ENCODE measurements around the gene RIN2. TPM values are rescaled to one million over a fixed set of nuclear protein-coding genes. Genes with fewer than 3 reads are reported as not detected.

RIN2 gene
- total and polyA plus RNA-seq, 5 experiments from 2014 or later = 0.27 to 0.29 TPM; not detected in 3

GRCh38 chr20:19774135-19774933 lies 16.3 kb downstream of the RIN2 start:
- H3K27ac Mint-ChIP-seq = no peak overlapping the region
- H3K27me3 Mint-ChIP-seq = peaks cover 3 to 24% (median 9%) of the 10 kb centered on the region in 5 donors
- no peak overlapping the region for H3K4me3 Mint-ChIP-seq
- no peaks in the 10 kb centered on the region for H3K36me3 Mint-ChIP-seq
- H3K4me1 Mint-ChIP-seq = no peaks in the 10 kb centered on the region
- no peaks in the 10 kb centered on the region for H3K9me3 Mint-ChIP-seq
- ATAC-seq = no peak
- POLR2A ChIA-PET = no interaction called here
- DNase-seq = no peak

GRCh38 chr20:19775353-19776253 lies 17.5 kb downstream of the RIN2 start:
- ATAC-seq (no peak), DNase-seq (no peak)
- no peak overlapping the region for H3K27ac Mint-ChIP-seq
- H3K27me3 Mint-ChIP-seq = peaks cover 3 to 24% (median 9%) of the 10 kb centered on the region in 5 donors
- no peaks in the 10 kb centered on the region for H3K4me1 Mint-ChIP-seq
- POLR2A ChIA-PET = no interaction called here
- no peaks in the 10 kb centered on the region for H3K36me3 Mint-ChIP-seq
- H3K4me3 Mint-ChIP-seq = no peak overlapping the region
- peaks cover 0 to under 1% (median 0%) of the 10 kb centered on the region in 9 donors for H3K9me3 Mint-ChIP-seq

- Mint-ChIP-seq H3K9me3 (peaks cover 0 to 3% (median 0%) of the 10 kb centered on the region in 9 donors), H3K4me1 (no peaks in the 10 kb centered on the region), H3K27me3 (peaks cover 3 to 13% (median 7%) of the 10 kb centered on the region in 5 donors), H3K4me3 (no peak overlapping the region), H3K36me3 (no peaks in the 10 kb centered on the region), H3K27ac (no peak overlapping the region)
- DNase-seq (no peak), ATAC-seq (no peak)
- POLR2A ChIA-PET = no interaction called here
Measured at GRCh38 chr20:19777315-19777714, 19.3 kb downstream of the RIN2 start.

GRCh38 chr20:19777981-19778380 lies 19.9 kb downstream of the RIN2 start:
- POLR2A ChIA-PET = no interaction called here
- DNase-seq (no peak), ATAC-seq (no peak)
- no peaks in the 10 kb centered on the region for H3K36me3 Mint-ChIP-seq
- H3K4me3 Mint-ChIP-seq = no peak overlapping the region
- no peak overlapping the region for H3K27ac Mint-ChIP-seq
- peaks cover 7 to 17% (median 9%) of the 10 kb centered on the region in 5 donors for H3K27me3 Mint-ChIP-seq
- H3K4me1 Mint-ChIP-seq = no peaks in the 10 kb centered on the region
- H3K9me3 Mint-ChIP-seq = peaks cover 0 to 3% (median 0%) of the 10 kb centered on the region in 9 donors

- Mint-ChIP-seq H3K36me3 (no peaks in the 10 kb centered on the region), H3K27ac (no peak overlapping the region), H3K4me1 (no peaks in the 10 kb centered on the region), H3K4me3 (no peak overlapping the region), H3K9me3 (peaks cover 0 to 3% (median 0%) of the 10 kb centered on the region in 9 donors), H3K27me3 (peaks cover 7 to 15% (median 9%) of the 10 kb centered on the region in 5 donors)
- DNase-seq (no peak), ATAC-seq (no peak)
- POLR2A ChIA-PET = no interaction called here
Measured at GRCh38 chr20:19778404-19778803, 20.3 kb downstream of the RIN2 start.

- H3K4me1 Mint-ChIP-seq = peaks cover 0 to 2% (median 0%) of the 10 kb centered on the region in 4 donors
- peaks cover 0 to 3% (median 0%) of the 10 kb centered on the region in 9 donors for H3K9me3 Mint-ChIP-seq
- POLR2A ChIA-PET = no interaction called here
- no peaks in the 10 kb centered on the region for H3K36me3 Mint-ChIP-seq
- H3K4me3 Mint-ChIP-seq = no peak overlapping the region
- H3K27ac Mint-ChIP-seq = no peak overlapping the region
- ATAC-seq (no peak), DNase-seq (no peak)
- H3K27me3 Mint-ChIP-seq = peaks cover 5 to 17% (median 9%) of the 10 kb centered on the region in 5 donors
Measured at GRCh38 chr20:19779634-19780033, 21.6 kb downstream of the RIN2 start.

GRCh38 chr20:19780261-19780660 lies 22.2 kb downstream of the RIN2 start:
- Mint-ChIP-seq H3K36me3 (no peaks in the 10 kb centered on the region), H3K27ac (no peak overlapping the region), H3K27me3 (peaks cover 5 to 21% (median 9%) of the 10 kb centered on the region in 5 donors), H3K9me3 (peaks cover 0 to 3% (median 0%) of the 10 kb centered on the region in 9 donors), H3K4me1 (peaks cover 0 to 7% (median 0%) of the 10 kb centered on the region in 4 donors), H3K4me3 (no peak overlapping the region)
- POLR2A ChIA-PET = no interaction called here
- ATAC-seq (no peak), DNase-seq (no peak)

GRCh38 chr20:19781235-19781634 lies 23.2 kb downstream of the RIN2 start:
- no peak overlapping the region for H3K4me3 Mint-ChIP-seq
- H3K27me3 Mint-ChIP-seq = peaks cover 5 to 24% (median 9%) of the 10 kb centered on the region in 5 donors
- peaks cover 0 to 9% (median 0%) of the 10 kb centered on the region in 4 donors for H3K4me1 Mint-ChIP-seq
- H3K27ac Mint-ChIP-seq = no peak overlapping the region
- H3K36me3 Mint-ChIP-seq = no peaks in the 10 kb centered on the region
- POLR2A ChIA-PET = no interaction called here
- DNase-seq (no peak), ATAC-seq (no peak)
- peaks cover 0 to 3% (median 0%) of the 10 kb centered on the region in 9 donors for H3K9me3 Mint-ChIP-seq

- peaks cover 0 to 23% (median 7%) of the 10 kb centered on the region in 5 donors for H3K27me3 Mint-ChIP-seq
- H3K4me3 Mint-ChIP-seq = no peak overlapping the region
- no peaks in the 10 kb centered on the region for H3K36me3 Mint-ChIP-seq
Measured at GRCh38 chr20:19782669-19783068, 24.6 kb downstream of the RIN2 start.

GRCh38 chr20:19783966-19784401 lies 25.9 kb downstream of the RIN2 start:
- Mint-ChIP-seq H3K4me3 (no peak overlapping the region), H3K27ac (no peak overlapping the region), H3K4me1 (peaks cover 0 to 9% (median 0%) of the 10 kb centered on the region in 4 donors), H3K27me3 (peaks cover 0 to 29% (median 8%) of the 10 kb centered on the region in 5 donors), H3K9me3 (peaks cover 0 to 10% (median 2%) of the 10 kb centered on the region in 9 donors), H3K36me3 (no peaks in the 10 kb centered on the region)
- POLR2A ChIA-PET = no interaction called here
- no peak for DNase-seq
- ATAC-seq = no peak

More at GRCh38 chr20:19782669-19783068, 24.6 kb downstream of the RIN2 start:
- Mint-ChIP-seq H3K4me1 (peaks cover 0 to 9% (median 0%) of the 10 kb centered on the region in 4 donors), H3K9me3 (peaks cover 0 to 3% (median 0%) of the 10 kb centered on the region in 9 donors), H3K27ac (no peak overlapping the region)
- no peak for DNase-seq
- POLR2A ChIA-PET = no interaction called here
- no peak for ATAC-seq

GRCh38 chr20:19784511-19785172 lies 26.6 kb downstream of the RIN2 start:
- no peak for ATAC-seq
- no peak for DNase-seq
- Mint-ChIP-seq H3K4me1 (peaks cover 0 to 9% (median 0%) of the 10 kb centered on the region in 4 donors), H3K9me3 (peaks cover 0 to 15% (median 2%) of the 10 kb centered on the region in 9 donors), H3K27ac (no peak overlapping the region), H3K36me3 (no peaks in the 10 kb centered on the region), H3K4me3 (peak overlapping the region in 2 of 10 donors; percentile 20 to 39), H3K27me3 (peaks cover 0 to 31% (median 9%) of the 10 kb centered on the region in 5 donors)
- POLR2A ChIA-PET = no interaction called here

- Mint-ChIP-seq H3K4me1 (peaks cover 0 to 9% (median 0%) of the 10 kb centered on the region in 4 donors), H3K27ac (no peak overlapping the region), H3K9me3 (peaks cover 0 to 15% (median 2%) of the 10 kb centered on the region in 9 donors), H3K27me3 (peaks cover 0 to 35% (median 9%) of the 10 kb centered on the region in 5 donors), H3K36me3 (no peaks in the 10 kb centered on the region), H3K4me3 (peak overlapping the region in 1 of 10 donors; percentile 20)
- DNase-seq (no peak), ATAC-seq (no peak)
- POLR2A ChIA-PET = no interaction called here
Measured at GRCh38 chr20:19785173-19785982, 27.3 kb downstream of the RIN2 start.
